ENCODE data around the gene FZD10.

The FZD10 gene

GRCh38 chr12:130162267-130162666 is at the start of gene FZD10:
Gene FZD10, plus strand, starts transcription at chr12:130162464. Its CDS starts 479 bp downstream, at chr12:130162943.
- no peak for DNase-seq (ENCODE audit: low read depth)

DNA sequence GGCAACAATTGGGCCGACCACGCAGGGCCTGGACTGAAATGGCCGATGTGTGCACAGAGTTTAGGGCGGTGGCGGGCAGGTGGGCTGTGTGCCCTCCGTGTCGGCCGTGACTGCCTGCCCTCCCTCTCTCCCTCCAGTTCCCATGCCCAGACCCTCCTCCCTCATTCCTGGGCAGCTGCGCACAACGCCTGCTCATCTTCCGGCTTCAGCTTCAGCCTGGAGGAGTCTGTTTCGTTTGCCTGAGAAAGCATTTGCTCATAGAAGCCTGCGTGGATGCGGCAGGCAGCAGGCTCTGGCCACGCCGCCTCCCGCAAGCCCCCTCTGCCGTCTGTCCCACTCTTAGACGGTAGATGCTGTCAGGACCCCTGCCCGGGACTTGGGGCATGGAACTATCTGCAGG is 47.3 kb upstream of the FZD10 start:
- no peak for DNase-seq (ENCODE audit: low read depth)

DNA sequence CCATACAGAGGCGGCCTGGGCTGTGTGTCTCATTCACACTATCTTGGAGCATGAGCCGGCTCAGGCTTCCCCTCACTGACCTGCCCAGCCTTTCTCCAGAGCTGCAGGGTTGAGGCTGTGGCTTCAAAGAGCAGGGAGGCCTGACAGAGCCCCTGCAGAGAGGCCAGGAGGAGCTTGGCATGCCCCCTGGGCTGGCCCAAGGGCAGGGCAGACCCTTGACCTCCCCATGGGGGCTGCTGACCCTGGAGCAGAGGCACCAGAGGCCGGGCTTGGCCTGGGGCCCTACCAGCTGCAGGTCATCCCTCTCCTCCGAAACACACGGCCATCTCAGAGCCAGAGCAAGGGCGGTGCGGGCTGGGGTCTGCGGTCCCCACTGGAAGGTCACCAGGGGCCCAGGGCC is 46.6 kb upstream of the FZD10 start:
- no peak for DNase-seq (ENCODE audit: low read depth)

DNA sequence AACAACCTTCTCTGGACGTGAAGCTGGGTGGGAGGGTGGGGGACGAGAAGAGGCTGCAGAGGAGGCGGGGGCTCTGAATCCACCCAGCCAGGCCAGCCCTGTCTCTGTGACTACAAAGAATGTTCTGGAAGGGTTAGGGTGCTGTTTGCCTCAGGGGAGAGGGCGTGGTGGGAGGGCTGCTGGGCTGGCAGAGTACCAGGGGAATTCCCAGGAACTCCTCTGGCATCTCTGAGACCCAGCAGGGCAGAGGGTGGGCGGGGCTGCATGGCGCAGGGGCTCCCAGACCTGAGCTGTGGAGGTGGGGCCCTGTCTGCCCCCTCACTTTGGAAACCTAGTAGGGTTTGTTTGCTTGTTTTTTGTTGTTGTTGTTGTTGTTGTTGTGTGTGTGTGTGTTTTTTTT is 45.5 kb upstream of the FZD10 start:
- DNase-seq (ENCODE audit: low read depth): no peak

- DNase-seq (ENCODE audit: low read depth): no peak
These were observed 45.0 kb upstream of the FZD10 start for GRCh38 chr12:130117233-130117632.

DNA sequence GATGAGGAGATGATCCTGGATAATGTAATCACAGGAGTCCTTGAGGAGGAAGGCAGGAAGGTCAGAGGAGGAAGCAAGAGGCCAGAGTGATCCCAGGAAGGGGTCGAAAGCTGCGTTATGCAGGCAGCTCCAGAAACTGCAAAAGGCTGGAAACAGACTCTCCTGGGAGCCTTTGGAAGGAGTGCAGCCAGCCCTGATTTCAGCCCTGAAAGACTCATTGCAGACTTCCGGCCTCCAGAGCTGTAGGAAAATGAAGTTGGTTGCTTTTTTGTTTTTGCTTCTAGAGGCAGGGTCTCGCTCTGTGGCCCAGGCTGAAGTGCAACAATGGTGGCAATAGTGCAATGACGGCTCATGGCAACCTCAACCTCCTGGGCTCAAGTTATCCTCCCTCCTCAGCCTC is 44.6 kb upstream of the FZD10 start:
- DNase-seq (ENCODE audit: low read depth): no peak

- no peak for DNase-seq (ENCODE audit: low read depth)
These were observed 44.1 kb upstream of the FZD10 start for GRCh38 chr12:130118181-130118580.

GRCh38 chr12:130119241-130119861 is 42.9 kb upstream of the FZD10 start:
- DNase-seq (ENCODE audit: low read depth): no peak

- DNase-seq (ENCODE audit: low read depth): no peak
These were observed 42.1 kb upstream of the FZD10 start for GRCh38 chr12:130120012-130120805.

- DNase-seq (ENCODE audit: low read depth): no peak
These were observed 40.9 kb upstream of the FZD10 start for GRCh38 chr12:130121226-130122000.

GRCh38 chr12:130122356-130122755 is 39.9 kb upstream of the FZD10 start:
- DNase-seq (ENCODE audit: low read depth): no peak

GRCh38 chr12:130124106-130124505 is 38.2 kb upstream of the FZD10 start:
- DNase-seq (ENCODE audit: low read depth): no peak

- DNase-seq (ENCODE audit: low read depth): no peak
These were observed 37.5 kb upstream of the FZD10 start for GRCh38 chr12:130124605-130125244.

GRCh38 chr12:130126023-130126432 is 36.2 kb upstream of the FZD10 start:
- DNase-seq (ENCODE audit: low read depth): no peak

DNA sequence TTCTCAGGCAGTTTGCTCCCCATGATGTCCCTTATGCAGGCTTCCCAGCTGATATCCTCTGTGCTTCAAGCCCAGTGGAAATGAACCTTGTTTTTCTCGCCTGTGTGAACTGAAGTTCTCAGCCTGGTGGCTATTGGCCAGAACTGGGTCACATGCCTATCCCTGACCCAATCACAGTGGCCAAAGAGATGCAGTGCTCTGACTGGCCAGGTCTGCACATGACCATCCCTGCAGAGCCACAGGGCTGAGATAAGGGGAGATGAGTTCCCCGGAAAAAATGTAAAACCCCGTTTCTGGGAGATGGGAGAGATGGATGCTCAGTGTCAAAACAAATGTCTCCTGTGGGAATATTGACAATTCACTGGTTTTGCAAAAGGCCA is 34.7 kb upstream of the FZD10 start:
- no peak for DNase-seq (ENCODE audit: low read depth)

- DNase-seq (ENCODE audit: low read depth): no peak
These were observed 34.1 kb upstream of the FZD10 start for GRCh38 chr12:130127912-130128789.

DNA sequence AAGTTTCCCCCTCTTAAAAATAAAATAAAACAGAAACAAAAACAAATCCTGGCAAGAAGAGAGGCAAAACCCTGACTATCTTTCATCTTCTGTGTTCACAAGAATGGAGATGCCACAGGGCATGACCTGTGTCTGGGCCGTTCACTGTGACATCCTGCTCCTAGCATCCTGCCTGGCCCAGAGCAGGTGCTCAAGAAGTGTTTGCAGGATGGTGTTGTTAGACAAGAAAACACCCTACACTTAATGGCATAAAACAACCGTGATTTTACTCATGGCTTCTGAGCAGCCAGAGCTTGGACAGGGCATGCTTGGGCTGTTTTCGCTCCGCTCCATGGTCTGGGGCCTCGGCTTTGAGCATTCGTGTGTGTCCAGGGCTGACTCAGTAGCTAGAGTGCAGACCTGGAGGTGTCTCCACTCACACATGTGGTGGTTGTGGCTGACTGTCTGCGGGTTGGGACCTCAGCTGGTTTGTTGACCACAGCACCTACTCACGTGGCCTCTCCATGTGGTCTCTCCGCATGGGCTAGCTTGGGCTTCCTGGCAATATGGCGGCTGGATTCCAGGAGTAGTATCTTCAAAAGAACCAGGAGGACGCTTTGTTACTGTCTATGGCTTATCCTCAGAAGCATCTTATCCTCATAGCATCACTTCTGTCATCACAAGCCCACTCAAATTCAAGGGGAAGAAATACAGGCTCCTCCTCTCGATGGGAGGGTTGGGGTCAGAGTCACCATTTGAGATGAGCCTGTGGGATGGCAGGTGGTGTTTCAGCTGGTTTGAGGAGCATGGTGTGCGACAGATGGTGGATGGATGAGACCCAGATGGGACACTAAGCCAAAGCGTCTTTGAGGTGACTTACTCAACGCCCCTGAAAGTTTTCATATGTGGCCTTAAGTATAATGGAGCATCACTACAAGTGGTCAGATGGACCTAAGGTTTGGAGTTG is 33.2 kb upstream of the FZD10 start:
- no peak for DNase-seq (ENCODE audit: low read depth)

- DNase-seq (ENCODE audit: low read depth): no peak
These were observed 31.9 kb upstream of the FZD10 start for GRCh38 chr12:130130346-130130745.

DNA sequence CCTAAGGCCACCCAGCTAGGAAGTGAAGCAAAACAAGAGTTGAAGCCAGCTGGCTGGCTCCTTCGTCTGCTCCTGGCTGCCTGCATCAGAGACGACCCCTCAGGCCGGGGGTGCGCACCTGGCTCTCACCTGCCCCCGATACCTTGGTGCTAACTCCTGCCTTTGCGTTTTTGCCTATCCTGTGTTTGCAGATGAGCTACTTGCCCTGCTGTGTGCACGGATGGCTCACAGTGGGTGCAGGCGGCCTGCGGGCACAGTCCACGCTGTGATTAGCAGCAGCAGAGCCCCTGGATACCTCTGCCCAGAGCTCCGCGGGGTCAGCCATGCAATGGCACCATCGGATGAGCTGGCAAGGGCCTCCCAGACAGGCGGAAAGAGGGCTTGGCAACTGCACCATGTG is 31.2 kb upstream of the FZD10 start:
- no peak for DNase-seq (ENCODE audit: low read depth)

GRCh38 chr12:130131801-130132200 is 30.5 kb upstream of the FZD10 start:
- DNase-seq (ENCODE audit: low read depth): no peak

All from iris pigment epithelial cell (primary cell).